ENCODE data around the gene EHMT1.

Gene EHMT1

DNA sequence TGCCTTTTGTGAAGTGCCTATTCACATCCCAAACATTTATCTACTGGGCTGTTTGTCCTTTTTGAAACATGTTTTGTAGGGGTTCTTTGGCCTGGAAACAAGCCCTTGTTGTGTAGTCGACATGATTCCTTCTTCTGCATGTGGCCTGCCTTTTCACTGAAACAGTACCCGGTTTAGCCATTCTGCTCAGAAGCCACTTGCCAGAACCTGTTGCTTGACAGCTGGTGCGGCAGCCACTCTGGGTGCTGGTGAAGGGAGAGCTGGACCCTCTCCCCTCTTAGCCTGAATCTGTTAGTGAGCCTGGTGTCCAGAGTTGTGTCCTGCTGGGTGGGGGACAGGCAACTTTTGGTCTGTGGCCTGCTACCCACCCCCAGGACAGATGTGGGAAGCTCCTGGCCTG is 129.9 kb downstream of the EHMT1 start:
- DNase-seq: no peak

DNA sequence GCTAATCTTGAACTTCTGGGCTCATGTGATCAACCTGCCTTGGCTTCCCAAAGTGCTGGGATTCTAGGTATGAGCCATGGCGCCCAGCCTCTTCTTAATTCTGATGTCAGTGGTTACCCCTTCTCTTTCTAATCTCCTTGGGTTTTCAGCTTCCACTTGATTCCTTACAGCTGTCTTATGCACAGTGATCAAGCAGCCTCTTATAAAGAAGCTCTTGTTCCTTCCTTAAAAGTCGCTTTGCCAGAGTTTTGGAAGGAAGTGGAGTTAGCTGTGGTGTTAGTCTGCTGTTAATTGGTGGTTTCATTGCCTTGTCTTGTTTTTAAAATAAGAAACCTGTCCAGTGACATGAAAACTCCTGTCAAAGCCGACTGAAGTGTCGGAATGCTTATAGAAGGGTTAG is 130.7 kb downstream of the EHMT1 start:
- DNase-seq: no peak

DNA sequence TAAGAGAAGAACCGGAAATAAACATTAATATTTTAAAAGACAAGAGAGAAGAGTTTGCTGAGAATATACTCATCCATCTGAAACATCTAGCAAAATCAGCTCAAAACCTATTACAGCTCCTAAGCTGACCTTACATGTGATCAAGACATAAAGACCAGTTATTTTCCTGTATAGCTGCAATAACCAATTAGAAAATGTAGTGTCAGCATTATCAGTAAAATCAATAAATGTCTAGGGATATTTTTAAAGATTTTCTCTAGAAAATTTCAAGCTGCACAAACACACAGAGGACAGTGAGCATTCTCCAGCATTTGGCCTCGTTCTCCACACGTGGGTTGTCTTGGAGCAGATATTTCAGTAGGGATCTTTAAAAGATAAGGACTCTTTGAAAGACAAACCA is 131.2 kb downstream of the EHMT1 start:
- no peak for DNase-seq

DNA sequence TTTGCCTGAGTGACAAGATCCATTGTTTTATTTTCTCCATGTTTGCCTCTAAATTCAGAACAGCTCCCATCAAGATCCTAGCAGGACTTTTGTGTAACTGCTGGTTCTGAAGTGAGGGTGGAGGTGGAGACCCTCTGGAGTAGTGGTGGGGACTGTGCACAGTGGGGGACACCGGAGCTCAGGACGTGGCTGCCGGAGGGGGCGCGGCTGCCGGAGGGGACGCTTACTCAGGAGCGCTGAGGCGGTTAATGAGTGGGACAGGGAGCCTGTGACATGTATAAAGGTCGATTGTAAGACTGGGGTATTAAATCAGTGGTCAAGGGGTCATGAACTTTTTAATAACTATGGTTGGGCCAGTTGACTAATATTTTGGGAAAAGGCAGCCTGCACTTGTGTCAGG is 131.8 kb downstream of the EHMT1 start:
- DNase-seq: no peak

DNA sequence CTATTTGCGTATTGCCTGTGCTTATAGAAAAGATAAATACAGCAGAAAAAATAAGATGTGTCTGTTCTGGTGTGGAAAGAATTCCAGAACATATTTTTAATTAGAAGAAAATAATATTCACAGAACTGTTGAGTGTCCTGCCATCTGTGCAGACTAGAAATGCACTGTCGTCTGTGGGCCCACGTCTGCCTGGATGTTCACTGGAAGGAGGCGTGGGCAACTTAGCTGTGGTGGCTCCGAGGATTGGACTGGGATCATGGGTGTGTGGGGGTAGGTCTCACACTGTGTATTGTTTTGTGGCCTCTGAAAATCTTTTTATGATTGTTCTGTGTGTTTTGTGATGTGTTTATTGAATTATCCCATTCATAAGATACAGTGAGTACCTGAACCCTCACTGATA is 132.8 kb downstream of the EHMT1 start:
- no peak for DNase-seq

DNA sequence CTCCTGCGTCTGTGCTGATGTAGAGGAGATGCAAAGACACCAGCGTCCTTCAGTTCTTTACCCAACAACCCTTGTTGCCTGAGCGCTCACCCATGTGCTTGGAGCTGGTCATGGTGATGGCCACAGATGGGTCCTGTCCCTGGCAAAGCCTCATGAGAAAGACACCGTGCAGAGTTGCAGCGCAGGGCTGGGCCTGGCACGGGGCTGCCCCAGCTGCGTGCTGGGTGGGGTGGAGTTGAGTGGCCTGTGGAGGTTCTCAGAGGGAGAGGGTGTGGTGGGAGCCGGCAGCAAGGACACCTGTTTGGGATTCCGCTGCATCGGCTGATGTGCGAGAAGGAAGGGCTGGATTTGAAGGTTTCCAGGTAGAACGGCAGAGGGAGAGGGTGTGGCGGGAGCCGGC is 133.6 kb downstream of the EHMT1 start:
- no peak for DNase-seq

DNA sequence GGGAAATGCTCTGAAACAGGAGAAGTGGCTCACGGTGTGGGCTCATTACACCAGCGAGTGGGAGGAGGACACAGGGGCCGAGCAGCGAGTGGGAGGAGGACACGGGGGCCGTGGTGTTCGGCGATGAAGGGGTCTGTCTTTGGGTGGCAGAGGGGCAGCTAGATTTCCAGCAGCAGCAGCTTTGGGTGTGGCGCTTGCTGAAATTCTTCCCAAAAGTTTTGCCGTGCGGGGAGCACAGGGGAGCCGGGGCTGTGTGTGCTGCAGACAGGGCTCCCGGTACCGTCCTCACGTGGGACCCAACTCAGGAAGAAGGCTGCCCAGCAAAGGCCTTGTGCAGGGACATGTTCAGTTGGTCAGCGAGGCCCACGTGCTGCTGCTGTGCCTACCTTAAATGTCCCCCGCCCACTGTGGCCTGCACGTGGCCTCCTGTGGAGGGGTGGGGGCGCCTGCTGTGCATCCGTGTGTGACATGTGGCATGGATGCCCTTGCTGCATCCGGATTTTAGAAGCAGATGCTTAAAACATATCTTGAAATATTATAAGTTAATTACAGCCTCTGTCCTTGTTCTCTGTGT is 134.5 kb downstream of the EHMT1 start:
- DNase-seq: no peak

DNA sequence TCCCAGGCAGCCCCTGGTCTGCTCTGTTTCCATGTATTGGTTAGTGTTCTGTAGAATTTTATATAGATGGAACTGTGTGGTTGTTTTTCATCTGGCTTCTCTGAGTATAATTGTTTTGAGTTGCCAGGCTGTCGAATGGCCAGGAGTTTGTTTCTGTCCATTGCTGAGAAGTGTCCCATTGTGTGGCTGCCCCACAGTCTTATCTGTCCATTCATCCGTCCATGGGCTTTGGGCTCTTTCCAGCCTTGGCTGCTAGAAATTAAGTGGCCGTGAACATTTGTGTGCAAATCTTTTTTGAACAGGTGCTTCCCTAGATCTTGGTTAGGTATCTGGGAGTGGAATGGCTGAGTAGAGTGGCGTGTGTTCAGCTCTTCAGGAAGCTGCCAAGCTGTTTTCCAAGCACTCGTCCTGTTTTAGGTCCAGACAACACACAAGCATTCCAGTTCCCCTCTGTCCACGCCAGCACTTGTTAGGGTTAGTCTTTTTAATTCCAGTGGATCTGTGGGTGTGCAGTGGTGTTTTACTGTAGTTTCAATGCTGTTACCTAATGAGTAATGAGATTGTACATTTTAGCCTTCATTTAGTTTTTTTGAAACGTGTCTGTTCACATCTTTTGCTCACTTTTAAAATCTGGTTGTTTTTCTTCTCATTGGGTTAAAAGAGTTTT is 136.6 kb downstream of the EHMT1 start:
- no peak for DNase-seq

DNA sequence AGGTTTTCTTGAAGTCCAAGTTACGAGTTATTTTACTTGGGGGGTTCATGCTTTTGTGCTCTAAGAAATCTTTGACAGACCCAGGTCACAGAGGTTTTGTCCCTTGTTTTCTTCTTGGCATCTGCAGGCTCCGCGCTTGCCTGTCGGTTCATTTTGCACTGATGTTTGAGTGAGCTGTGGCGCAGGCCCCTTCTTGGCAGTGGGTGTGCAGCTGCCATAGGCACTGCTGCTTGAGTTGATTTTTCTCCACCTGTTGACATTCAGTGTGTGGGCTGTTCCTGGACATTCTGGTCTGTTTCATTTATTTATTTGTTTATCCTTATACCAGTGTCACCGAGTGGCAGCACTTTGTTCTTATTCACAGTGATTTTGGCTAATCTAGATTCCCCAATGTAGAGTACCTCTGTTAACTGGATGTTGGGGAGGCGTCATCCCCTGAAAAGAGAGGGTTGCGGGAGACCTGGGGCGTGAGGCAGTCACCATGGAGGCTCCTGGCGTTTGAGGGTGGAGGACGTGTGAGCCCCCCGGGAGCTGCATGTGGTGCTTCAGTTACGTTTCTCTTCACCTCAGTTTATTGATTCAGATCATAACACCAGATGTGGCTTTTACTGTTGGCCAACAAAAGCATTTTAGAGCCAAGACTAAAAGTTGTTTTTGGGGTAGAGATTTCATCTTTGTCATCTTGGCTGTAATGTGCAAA is 137.4 kb downstream of the EHMT1 start:
- no peak for DNase-seq

DNA sequence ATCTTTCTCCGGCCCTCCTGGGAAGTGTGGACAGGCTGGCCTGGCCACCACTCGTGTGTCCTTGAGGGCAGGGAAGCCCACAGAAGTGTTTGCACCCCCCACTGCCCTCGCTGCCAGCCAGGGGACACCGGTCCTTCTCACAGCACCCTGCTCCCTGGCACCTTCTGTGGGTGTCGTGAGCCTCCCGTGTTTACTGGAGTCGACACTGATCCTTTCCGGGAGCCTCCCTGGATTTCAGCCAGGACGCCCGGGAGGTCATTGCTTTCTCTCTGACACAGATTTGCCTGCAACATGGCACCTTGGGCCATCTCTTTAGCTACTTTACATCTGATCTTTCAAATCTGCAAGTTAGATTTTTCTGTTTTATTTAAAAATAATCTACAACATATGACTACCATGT is 138.3 kb downstream of the EHMT1 start:
- no peak for DNase-seq

DNA sequence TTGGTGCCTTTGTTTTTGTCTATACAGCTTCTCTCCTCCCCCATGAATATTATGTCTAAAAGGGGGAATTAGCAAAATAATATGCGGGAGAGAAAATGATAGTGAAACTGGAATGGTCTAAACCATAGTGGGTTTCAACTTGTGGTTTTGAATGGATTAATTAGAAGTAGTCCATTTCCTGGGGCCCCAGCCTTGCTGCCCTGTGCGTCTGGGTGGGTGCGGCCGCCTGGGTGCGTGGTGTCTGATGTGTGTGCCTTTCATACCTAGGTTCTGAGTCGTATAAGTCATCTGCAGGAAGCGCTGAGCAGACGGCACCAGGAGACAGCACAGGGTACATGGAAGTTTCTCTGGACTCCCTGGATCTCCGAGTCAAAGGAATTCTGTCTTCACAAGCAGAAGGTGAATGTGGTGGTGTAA is 138.8 kb downstream of the EHMT1 start:
- no peak for DNase-seq

DNA sequence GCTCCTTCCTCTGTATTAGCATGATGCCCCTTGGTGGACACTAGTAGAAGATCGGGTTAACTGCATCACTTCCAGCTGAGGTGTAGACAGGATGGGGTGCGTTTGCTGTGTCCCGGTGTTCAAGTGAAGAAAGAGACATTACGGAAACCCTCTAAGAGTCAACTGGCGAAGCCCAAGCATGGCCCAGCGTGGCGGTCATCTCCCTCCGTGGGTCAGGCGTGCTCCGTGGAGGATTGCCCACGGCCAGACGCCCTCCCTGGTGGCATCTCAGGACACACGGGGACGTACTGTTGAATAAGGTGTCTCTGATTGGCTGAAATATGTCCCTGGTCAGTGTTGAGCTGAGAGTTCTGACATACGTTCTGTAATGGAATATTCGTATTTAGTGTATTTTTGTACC is 139.3 kb downstream of the EHMT1 start:
- no peak for DNase-seq

DNA sequence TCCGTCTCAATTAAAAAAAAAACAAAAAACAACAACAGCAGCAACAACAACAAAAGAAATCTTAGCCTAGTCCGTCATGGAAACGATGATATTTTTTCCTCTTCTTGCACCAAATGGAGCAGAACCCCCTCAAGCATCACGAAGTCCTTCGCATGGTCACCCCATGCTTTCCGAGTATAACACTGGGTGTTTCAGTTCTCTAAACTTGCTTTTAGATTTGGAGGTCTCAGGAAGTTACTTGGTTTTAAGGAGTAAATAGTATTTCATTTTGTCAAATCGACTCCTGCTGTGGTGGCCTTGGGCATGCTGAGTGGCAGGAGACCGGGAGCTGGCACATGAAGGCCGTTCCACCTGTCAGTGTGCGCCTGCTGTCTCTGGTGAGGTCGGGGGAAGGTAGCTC is 140.3 kb downstream of the EHMT1 start:
- no peak for DNase-seq

DNA sequence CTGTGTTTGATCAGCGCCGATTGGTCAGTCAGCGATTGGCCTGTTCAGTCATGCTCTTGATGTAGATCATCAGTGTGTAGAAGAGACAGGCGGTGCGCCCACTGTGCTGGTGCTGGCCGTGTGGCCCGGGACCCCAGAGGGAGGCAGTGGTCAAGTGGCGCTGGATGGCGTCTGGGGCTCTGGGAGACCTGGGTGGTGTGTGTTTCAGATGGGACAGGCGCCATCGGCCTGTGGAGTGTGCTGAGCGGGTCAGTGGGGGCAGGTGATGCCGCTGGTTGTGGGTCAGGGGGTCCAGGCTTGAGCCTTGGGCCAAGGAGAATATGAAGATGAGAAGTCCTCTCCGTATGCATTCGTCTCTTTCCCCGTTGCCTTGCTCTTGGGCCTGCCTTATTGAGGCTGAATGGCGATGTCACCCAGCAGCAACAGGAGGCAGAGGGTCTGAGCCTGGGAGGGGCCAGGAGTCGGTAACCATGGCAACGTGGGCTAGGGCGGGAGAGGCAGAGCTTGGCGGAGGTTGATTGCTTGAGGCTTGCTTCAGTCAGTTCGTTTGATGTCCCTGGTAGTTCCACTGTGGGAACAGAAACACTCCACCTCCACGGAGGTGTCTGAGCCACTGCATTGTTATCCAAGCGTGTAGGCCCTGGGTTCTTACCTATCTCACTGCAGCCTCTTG is 141.0 kb downstream of the EHMT1 start:
- no peak for DNase-seq

DNA sequence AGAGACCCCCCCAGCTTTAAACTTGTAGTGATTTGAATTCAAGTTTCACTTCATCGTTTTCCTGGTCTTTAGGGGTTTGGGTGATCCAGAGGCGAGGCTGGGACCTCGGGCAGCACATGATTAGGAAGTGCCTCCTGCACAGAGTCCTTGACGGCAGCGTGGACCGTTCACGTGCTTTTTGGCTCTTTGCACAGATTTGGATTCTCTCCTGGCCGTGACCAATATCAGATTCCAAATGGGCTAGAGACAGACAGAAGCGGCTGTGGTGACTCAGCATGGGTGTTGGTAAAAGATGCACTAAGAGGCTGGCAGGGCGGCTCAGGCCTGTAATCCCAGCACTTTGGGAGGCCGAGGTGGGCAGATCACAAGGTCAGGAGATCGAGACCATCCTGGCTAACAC is 141.6 kb downstream of the EHMT1 start:
- DNase-seq: no peak

DNA sequence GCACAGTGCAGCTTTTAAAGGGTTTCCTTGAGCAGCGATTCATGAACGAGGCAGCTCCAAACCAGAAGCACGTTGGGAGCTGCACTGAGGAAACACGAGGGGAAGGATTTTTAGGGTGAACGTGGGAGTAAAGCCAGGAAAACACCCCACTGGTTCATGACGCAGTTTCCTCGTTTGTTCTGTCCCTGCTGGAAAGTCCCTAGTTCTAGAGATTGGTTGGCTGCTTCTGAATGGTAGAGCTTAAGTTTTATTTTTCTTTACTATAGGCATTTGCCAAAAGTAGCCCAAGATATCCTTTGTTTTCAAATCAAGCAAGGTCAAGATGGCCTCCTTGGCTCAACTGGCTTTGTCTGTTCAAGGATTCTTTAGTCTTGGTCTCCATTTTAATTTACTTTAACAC is 142.2 kb downstream of the EHMT1 start:
- no peak for DNase-seq

DNA sequence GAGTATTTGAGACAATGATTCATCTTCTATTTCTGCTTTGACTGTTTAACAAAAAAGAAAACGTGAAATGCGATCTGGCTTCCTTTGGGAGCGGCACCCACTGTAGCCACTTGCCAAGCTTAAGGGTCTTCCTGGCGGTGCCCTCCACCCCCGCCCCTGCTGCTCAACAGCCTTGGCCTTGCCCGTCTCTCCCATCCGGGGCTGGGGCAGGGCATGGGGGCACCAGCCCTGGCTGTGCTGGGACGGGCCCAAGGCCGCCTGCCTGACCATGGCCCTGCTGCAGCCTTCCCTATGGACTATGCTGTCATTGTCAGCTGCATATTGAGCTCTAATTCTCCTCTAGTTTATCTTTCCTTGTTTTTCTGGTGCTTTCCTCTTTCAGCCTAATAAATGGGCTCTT is 143.0 kb downstream of the EHMT1 start:
- no peak for DNase-seq

DNA sequence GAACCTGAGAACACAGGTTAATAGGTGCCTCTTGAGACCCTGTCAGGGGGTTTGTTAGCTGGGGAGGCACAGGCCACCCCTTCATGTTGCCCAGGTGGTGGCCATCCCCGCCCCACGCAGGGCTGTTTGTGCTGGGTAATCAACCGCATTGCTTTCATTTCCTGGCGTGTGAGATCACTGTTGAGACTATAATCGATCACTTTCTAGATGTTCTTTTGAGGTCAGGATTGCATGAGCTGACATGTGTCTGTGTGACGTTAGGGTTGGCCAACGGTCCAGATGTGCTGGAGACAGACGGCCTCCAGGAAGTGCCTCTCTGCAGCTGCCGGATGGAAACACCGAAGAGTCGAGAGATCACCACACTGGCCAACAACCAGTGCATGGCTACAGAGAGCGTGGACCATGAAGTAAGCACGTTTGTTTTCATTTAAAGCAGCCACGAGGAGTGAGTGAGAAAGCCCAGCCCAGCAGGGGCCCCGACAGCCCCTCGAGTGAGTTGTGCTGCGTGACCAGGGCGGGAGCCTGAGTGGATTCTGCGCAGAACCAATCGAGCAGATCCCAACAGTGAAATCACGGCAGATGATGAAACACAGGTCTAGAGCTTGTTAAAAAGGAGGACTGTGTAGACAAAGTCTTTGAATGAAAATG is 143.7 kb downstream of the EHMT1 start:
- no peak for DNase-seq

DNA sequence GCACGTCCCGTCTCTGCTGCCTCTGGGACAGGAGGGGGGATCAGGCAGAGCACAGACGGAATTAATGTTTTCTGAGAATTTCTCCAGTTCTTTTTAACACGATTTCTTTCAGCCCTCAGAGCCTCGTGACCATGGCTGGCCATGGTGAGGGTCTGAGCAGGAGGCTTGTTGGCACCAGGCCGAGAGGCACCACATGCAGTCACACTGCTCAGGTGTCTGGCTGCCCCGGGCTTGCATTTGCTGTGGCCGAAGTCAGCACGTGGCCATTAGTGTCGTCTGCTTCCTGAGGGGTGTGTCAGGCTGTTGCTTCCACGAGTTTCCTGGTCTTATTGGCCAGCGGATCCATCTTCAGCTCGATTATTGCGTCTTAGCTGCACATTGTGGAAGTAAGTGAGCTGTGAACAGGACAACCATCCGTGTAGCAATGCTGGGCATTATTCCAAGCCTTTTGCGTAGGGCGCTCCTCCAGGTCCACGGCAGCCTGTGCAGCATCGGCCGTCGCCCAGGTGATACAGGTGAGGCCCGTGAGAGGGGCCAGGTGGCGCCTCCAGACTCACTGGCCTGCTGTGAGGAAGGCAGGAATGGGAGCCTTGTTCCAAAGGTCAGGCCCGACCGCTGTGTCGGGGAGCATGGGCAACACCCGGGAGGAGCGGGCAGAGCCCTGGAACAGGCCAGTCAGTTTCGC is 144.6 kb downstream of the EHMT1 start:
- no peak for DNase-seq

DNA sequence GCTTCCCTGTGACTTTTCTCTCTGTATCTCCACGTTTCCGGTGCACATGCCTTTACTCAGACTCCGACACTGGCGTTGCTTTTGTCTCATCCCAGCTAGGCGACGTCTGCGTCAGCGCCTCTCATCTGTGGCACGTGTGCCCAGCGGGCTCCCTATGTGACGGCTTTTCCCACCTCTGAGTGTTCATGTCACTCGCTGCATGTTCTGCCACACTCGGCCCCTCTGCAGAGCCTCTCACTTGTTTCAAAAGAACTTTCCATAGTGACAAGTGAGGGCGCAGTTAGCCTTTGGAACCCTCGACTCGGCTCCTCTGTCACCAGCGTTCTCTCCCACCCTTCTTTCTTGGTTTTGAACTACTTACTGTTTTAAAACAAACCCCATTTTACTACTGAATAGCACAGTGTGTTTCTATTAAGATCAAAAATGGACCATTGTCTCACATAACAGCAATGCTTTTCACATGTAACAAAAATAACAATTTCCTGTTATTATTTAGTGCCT is 145.4 kb downstream of the EHMT1 start:
- DNase-seq: no peak

DNA sequence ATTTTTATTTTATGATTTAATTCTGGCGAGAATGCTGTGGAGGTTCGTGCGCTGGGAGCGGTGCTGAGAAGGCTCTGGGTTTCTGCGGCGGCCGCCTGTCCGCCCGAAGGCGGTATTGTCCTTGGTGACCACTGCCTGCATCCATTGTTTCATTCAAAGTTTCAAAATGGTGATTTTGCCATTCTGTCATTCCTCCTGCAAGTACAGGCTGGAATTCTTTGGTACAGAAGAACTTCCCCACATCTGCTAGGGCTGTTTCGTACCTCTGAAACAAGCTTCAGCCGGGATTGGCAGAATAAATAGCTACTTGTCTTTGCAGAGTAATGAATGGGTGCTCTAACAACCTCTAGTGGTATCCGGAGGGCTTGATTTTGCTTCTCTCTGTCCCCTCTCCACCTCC is 146.2 kb downstream of the EHMT1 start:
- DNase-seq: no peak

DNA sequence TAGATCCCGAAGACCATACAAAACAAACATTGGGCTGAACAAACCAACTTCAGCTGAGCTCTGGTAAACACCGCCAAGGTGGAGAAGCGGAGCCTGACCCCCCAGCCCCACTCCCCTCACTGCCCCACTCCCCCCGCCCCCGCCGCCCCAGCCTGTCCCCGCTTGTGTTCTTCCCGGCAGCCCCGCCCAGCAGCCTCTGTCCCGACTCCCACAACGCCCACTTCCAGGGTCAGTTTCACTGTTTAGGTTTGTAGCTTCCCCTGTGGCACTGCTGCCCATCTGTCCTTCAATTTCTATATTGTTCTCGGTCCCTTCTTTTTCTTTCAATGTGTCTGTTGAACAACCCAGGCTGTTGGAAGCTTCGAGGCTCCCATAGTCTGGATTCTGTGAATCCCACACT is 146.7 kb downstream of the EHMT1 start:
- no peak for DNase-seq

DNA sequence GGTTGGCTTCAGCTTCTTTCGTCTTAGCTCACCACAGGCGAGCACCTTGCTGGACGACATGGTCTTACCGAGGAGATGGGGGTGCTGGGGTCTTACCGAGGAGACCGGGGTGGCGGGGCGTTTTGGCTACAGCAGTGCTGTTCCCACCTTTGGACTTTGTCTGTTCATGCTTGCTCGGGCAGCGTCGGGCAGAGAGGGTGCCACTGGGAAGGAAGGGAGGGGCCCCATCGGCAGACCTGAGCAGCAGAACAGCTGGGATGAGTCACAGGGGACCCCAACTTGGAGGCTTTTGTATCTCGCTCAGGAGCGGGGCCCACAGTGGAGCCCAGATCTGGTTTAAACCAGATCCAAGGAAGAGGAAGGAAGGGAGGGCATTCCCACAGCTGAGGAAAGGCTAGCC is 152.8 kb downstream of the EHMT1 start:
- DNase-seq: no peak
